Measurements from ENCODE around the gene LRP1B.
A peak's percentile ranks its signal among the peaks of the same experiment; 100 is the strongest.

LRP1B gene

DNA sequence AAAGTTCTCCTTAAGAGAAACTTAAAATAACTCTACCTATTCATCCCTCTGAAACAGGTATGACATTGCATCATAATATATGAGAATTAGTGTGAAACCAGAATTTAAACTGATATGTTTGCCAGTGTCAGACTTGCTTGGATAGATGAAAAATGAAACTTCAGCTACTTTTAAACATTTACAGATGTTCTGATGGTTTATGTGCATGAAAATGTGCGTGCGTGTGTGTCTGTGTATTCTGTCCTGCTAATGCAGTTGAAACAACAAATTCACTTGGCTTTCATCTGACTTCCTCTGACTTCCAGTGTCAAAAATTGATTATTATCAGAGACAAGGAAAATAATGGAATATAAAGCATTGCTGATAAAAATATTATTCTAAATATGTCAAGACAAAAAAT, 719.4 kb downstream of the LRP1B start:
- Histone ChIP-seq H3K27ac (ENCODE audit: low read depth, low read length, poor library complexity, severe bottlenecking) (no peak overlapping the region), H2AFZ (ENCODE audit: low read length) (no peak overlapping the region), H3K27me3 (ENCODE audit: insufficient read depth, low read length) (no peaks in the 10 kb centered on the region), H3K9ac (ENCODE audit: low read length) (no peak overlapping the region), H3K9me3 (ENCODE audit: low read length) (no peaks in the 10 kb centered on the region), H4K20me1 (ENCODE audit: insufficient read depth, low read length) (no peaks in the 10 kb centered on the region), H3F3A (ENCODE audit: insufficient read depth, low read length) (no peaks in the 10 kb centered on the region), H3K4me3 (ENCODE audit: low read depth, low read length, poor library complexity, severe bottlenecking) (no peak overlapping the region), H3K4me1 (ENCODE audit: insufficient read depth, low read length, severe bottlenecking) (no peaks in the 10 kb centered on the region), H3K9me2 (ENCODE audit: low read depth, low read length) (no peaks in the 10 kb centered on the region), H3K4me2 (ENCODE audit: low read length) (no peak overlapping the region), H3K79me2 (ENCODE audit: insufficient read depth, low read length) (no peaks in the 10 kb centered on the region), H3K36me3 (ENCODE audit: insufficient read depth, low read length) (no peaks in the 10 kb centered on the region)
- TF ChIP-seq, protein P1, sequence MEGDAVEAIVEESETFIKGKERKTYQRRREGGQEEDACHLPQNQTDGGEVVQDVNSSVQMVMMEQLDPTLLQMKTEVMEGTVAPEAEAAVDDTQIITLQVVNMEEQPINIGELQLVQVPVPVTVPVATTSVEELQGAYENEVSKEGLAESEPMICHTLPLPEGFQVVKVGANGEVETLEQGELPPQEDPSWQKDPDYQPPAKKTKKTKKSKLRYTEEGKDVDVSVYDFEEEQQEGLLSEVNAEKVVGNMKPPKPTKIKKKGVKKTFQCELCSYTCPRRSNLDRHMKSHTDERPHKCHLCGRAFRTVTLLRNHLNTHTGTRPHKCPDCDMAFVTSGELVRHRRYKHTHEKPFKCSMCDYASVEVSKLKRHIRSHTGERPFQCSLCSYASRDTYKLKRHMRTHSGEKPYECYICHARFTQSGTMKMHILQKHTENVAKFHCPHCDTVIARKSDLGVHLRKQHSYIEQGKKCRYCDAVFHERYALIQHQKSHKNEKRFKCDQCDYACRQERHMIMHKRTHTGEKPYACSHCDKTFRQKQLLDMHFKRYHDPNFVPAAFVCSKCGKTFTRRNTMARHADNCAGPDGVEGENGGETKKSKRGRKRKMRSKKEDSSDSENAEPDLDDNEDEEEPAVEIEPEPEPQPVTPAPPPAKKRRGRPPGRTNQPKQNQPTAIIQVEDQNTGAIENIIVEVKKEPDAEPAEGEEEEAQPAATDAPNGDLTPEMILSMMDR (IDR thresholded peaks at IDR 0.05; ENCODE audit: low read length) = no peak
- TF ChIP-seq EZH2 (IDR thresholded peaks at IDR 0.05; ENCODE audit: borderline replicate concordance, low read length) = no peak

DNA sequence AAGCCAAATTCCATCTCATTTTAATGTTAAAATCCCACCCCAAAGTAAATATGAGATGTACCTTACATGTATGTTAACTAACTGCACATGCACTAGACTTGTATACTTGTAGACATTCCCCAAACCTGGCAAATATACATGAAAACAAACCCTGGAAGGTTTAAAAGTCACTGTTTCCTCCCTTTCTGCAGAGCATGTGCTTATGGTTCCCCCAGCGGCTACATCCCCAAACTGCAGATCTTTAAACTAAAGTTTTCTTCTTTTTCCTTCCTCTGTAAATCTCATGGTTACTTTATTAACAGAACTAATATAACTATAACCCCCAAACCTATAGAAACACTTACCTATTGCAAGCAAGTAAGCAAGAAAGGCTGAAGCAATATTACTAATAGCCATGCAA, 731.5 kb downstream of the LRP1B start:
- no peaks in the 10 kb centered on the region for H3K79me2 ChIP-seq (ENCODE audit: insufficient read depth, low read length)
- H3K9me2 ChIP-seq (ENCODE audit: low read depth, low read length) = no peaks in the 10 kb centered on the region
- H2AFZ ChIP-seq (ENCODE audit: low read length) = no peak overlapping the region
- H3F3A ChIP-seq (ENCODE audit: insufficient read depth, low read length) = no peaks in the 10 kb centered on the region
- H3K27me3 ChIP-seq (ENCODE audit: insufficient read depth, low read length) = no peaks in the 10 kb centered on the region
- H3K4me1 ChIP-seq (ENCODE audit: insufficient read depth, low read length, severe bottlenecking) = no peaks in the 10 kb centered on the region
- TF ChIP-seq EZH2 (IDR thresholded peaks at IDR 0.05; ENCODE audit: borderline replicate concordance, low read length) = no peak
- TF ChIP-seq, protein P1 (IDR thresholded peaks at IDR 0.05; ENCODE audit: low read length) = peak; percentile 55
- H3K4me2 ChIP-seq (ENCODE audit: low read length) = no peak overlapping the region
- no peak overlapping the region for H3K4me3 ChIP-seq (ENCODE audit: low read depth, low read length, poor library complexity, severe bottlenecking)
- H4K20me1 ChIP-seq (ENCODE audit: insufficient read depth, low read length) = no peaks in the 10 kb centered on the region
- H3K9ac ChIP-seq (ENCODE audit: low read length) = no peak overlapping the region
- H3K27ac ChIP-seq (ENCODE audit: low read depth, low read length, poor library complexity, severe bottlenecking) = no peak overlapping the region
- no peaks in the 10 kb centered on the region for H3K9me3 ChIP-seq (ENCODE audit: low read length)
- no peaks in the 10 kb centered on the region for H3K36me3 ChIP-seq (ENCODE audit: insufficient read depth, low read length)

DNA sequence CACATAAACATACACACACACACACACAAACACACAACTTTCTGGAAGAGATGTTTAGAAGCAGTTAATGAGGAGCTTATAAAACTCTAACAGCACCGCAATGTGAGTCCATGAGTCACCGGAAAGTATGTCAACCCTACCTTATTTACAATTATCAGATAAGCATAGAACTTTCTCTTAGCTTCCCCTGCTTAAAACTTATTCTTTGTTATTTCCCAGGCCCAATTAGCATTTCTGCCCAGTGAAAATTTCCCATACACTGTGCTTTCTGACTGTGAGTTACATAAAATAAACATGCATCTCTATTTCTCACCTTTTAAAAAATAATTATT, 737.6 kb downstream of the LRP1B start:
- no peaks in the 10 kb centered on the region for H3F3A ChIP-seq (ENCODE audit: insufficient read depth, low read length)
- H3K36me3 ChIP-seq (ENCODE audit: insufficient read depth, low read length) = no peaks in the 10 kb centered on the region
- H2AFZ ChIP-seq (ENCODE audit: low read length) = no peak overlapping the region
- H3K9me3 ChIP-seq (ENCODE audit: low read length) = no peaks in the 10 kb centered on the region
- TF ChIP-seq, protein P1 (IDR thresholded peaks at IDR 0.05; ENCODE audit: low read length) = no peak
- TF ChIP-seq EZH2 (IDR thresholded peaks at IDR 0.05; ENCODE audit: borderline replicate concordance, low read length) = no peak
- no peaks in the 10 kb centered on the region for H4K20me1 ChIP-seq (ENCODE audit: insufficient read depth, low read length)
- no peak overlapping the region for H3K9ac ChIP-seq (ENCODE audit: low read length)
- no peak overlapping the region for H3K4me2 ChIP-seq (ENCODE audit: low read length)
- no peaks in the 10 kb centered on the region for H3K27me3 ChIP-seq (ENCODE audit: insufficient read depth, low read length)
- H3K9me2 ChIP-seq (ENCODE audit: low read depth, low read length) = no peaks in the 10 kb centered on the region
- H3K4me1 ChIP-seq (ENCODE audit: insufficient read depth, low read length, severe bottlenecking) = no peaks in the 10 kb centered on the region
- no peaks in the 10 kb centered on the region for H3K79me2 ChIP-seq (ENCODE audit: insufficient read depth, low read length)
- H3K4me3 ChIP-seq (ENCODE audit: low read depth, low read length, poor library complexity, severe bottlenecking) = no peak overlapping the region
- H3K27ac ChIP-seq (ENCODE audit: low read depth, low read length, poor library complexity, severe bottlenecking) = no peak overlapping the region
